GM20431 (cell line): ENCODE results near the gene PNMT.

Experiments
- in situ Hi-C: fragments of 300-500 bp; cut with MseI, MboI; formaldehyde crosslinking; loops from one replicate; pipeline ENCODE4 v1.15.0; 2020; ENCODE audit warnings: low sequenced_read_pairs; ENCODE audit not compliant: unreplicated experiment

The PNMT gene

GRCh38 chr17:39650121-39650579 lies 18.1 kb upstream of the PNMT start:
- in situ Hi-C loops = no loop called here

GRCh38 chr17:39651923-39652586 lies 16.2 kb upstream of the PNMT start:
- in situ Hi-C loops = no loop called here

GRCh38 chr17:39652587-39653315 lies 15.5 kb upstream of the PNMT start:
- in situ Hi-C loops = no loop called here

GRCh38 chr17:39653316-39653661 lies 15.0 kb upstream of the PNMT start:
- in situ Hi-C loops = no loop called here

GRCh38 chr17:39653662-39654331 lies 14.5 kb upstream of the PNMT start:
- in situ Hi-C loops = no loop called here

GRCh38 chr17:39655105-39655504 lies 13.1 kb upstream of the PNMT start:
- in situ Hi-C loops = no loop called here

- in situ Hi-C loops = no loop called here
These were observed 9.9 kb upstream of the PNMT start for GRCh38 chr17:39658346-39658745.

- in situ Hi-C loops = no loop called here
These were observed 9.5 kb upstream of the PNMT start for GRCh38 chr17:39658760-39659159.

- in situ Hi-C loops = no loop called here
These were observed 8.8 kb upstream of the PNMT start for GRCh38 chr17:39659279-39660010.

GRCh38 chr17:39660011-39660360 lies 8.3 kb upstream of the PNMT start:
- in situ Hi-C loops = no loop called here

GRCh38 chr17:39660397-39661385 lies 7.6 kb upstream of the PNMT start:
- in situ Hi-C loops = no loop called here

GRCh38 chr17:39661744-39662541 lies 6.3 kb upstream of the PNMT start:
- in situ Hi-C loops = no loop called here

- in situ Hi-C loops = no loop called here
These were observed 5.5 kb upstream of the PNMT start for GRCh38 chr17:39662551-39663339.

GRCh38 chr17:39663340-39663687 lies 4.9 kb upstream of the PNMT start:
- in situ Hi-C loops = no loop called here

- in situ Hi-C loops = no loop called here
These were observed 4.3 kb upstream of the PNMT start for GRCh38 chr17:39663688-39664580.

GRCh38 chr17:39664581-39665561 lies 3.4 kb upstream of the PNMT start, which contains the start of gene TCAP:
Gene TCAP (plus strand): TSS chr17:39665349. CDS start chr17:39665360, 11 bp downstream.
- in situ Hi-C loops = no loop called here
